H1 (cell line): Measurements from ENCODE around the gene VWCE. TPM values are rescaled to one million over a fixed set of nuclear protein-coding genes. Genes with fewer than 3 reads are reported as not detected.
"Not testable (repeated sequence)": the region's sequence is repeated elsewhere in the genome, so short reads cannot be mapped to it uniquely, and the experiment has no call there.

Experiments used
- CTCF ChIA-PET: fragments of 300-600 bp; sonication (Branson Sonifier 250); formaldehyde crosslinking; loops from one replicate; lab custom pipeline; 2021; ENCODE audit not compliant: partially characterized antibody; lab: Charles Lee
- POLR2A ChIA-PET: fragments of 300-600 bp; sonication (Branson Sonifier 250); formaldehyde crosslinking; loops from one replicate; lab custom pipeline; 2021; ENCODE audit warnings: inconsistent platforms; ENCODE audit not compliant: partially characterized antibody; lab: Charles Lee
- DNase-seq, 2 experiments: peaks; one replicate each; pipeline versions ENCODE4 v3.0.0 to v3.0.0-alpha.2; 2010 to 2022; ENCODE audit warnings: low spot score in 2 of 2, low read depth in 1 of 2, mixed read lengths in 1 of 2
- FAIRE-seq: peaks from 2 replicates; lab custom pipeline; 2011; peaks lifted over from hg19 to GRCh38; lab: Jason Lieb, UNC
- H2AFZ ChIP-seq: 2 replicates; pipeline ENCODE4 v1.8.1; 2012; ENCODE audit warnings: low read length, inconsistent platforms
- H2AK5ac ChIP-seq: 2 replicates; pipeline ENCODE4 v1.6.1; 2013; ENCODE audit warnings: low read depth, low read length
- H2BK120ac ChIP-seq: replicated peaks from 2 replicates; pipeline ENCODE3; 2013; ENCODE audit warnings: low read depth, low read length, inconsistent platforms
- H2BK12ac ChIP-seq: 2 replicates; pipeline ENCODE4 v1.6.1; 2013; ENCODE audit warnings: low read depth, low read length
- H2BK15ac ChIP-seq: 2 replicates; pipeline ENCODE4 v1.6.1; 2013; ENCODE audit warnings: low read length
- H2BK20ac ChIP-seq: 2 replicates; pipeline ENCODE4 v1.6.1; 2013; ENCODE audit warnings: low read length
- H2BK5ac ChIP-seq: 2 replicates; pipeline ENCODE4 v1.6.1; 2013; ENCODE audit warnings: low read depth, low read length
- H3K14ac ChIP-seq: 2 replicates; pipeline ENCODE4 v1.6.1; 2013; ENCODE audit warnings: inconsistent platforms; ENCODE audit not compliant: insufficient read length
- H3K18ac ChIP-seq: 2 replicates; pipeline ENCODE4 v1.6.1; 2013; ENCODE audit warnings: low read length; ENCODE audit errors: extremely low read depth
- H3K23ac ChIP-seq: 2 replicates; pipeline ENCODE4 v1.6.1; 2013; ENCODE audit warnings: inconsistent platforms; ENCODE audit not compliant: insufficient read length
- H3K23me2 ChIP-seq: 2 replicates; pipeline ENCODE4 v1.6.1; 2013; ENCODE audit warnings: low read depth, low read length
- H3K27ac ChIP-seq: 2 replicates; pipeline ENCODE4 v1.6.1; 2011; ENCODE audit warnings: low read depth, low read length, inconsistent platforms
- H3K27me3 ChIP-seq, 4 experiments: replicated peaks in 1 of 4; 1 replicate in 1 of 4; 2 replicates in 3 of 4; pipeline versions ENCODE4 v1.6.1 to v1.8.1; 2011 to 2013; ENCODE audit warnings: low read length in 3 of 4, mild to moderate bottlenecking in 3 of 4, inconsistent platforms in 2 of 4, mixed read lengths in 2 of 4, moderate library complexity in 1 of 4; ENCODE audit not compliant: control insufficient read depth in 3 of 4, insufficient read depth in 3 of 4; ENCODE audit errors: extremely low read depth in 1 of 4
- H3K36me3 ChIP-seq, 4 experiments: 2 replicates each; pipeline versions ENCODE4 v1.6.1 to v1.8.1; 2011 to 2013; ENCODE audit warnings: mild to moderate bottlenecking in 4 of 4, low read length in 3 of 4, moderate library complexity in 2 of 4, control low read depth in 1 of 4, inconsistent platforms in 1 of 4; ENCODE audit not compliant: insufficient read depth in 4 of 4, control insufficient read depth in 2 of 4
- H3K4ac ChIP-seq: replicated peaks from 2 replicates; pipeline ENCODE3; 2013; ENCODE audit warnings: low read length, low read depth, mixed read lengths, inconsistent platforms; ENCODE audit not compliant: insufficient read length
- H3K4me1 ChIP-seq, 4 experiments: replicated peaks in 1 of 4; 1 replicate in 1 of 4; 2 replicates in 3 of 4; pipeline versions ENCODE4 v1.6.1 to v1.8.1; 2011 to 2013; ENCODE audit warnings: low read length in 3 of 4, inconsistent platforms in 2 of 4, mixed read lengths in 1 of 4; ENCODE audit not compliant: insufficient read depth in 4 of 4, control insufficient read depth in 3 of 4
- H3K4me2 ChIP-seq, 2 experiments: 2 replicates each; pipeline versions ENCODE4 v1.6.1 to v1.8.1; 2011 to 2013; ENCODE audit warnings: low read depth in 2 of 2, low read length in 2 of 2, control low read depth in 1 of 2, inconsistent platforms in 1 of 2, mild to moderate bottlenecking in 1 of 2; ENCODE audit not compliant: insufficient read depth in 1 of 2
- H3K4me3 ChIP-seq, 4 experiments: fragments of 200-600, 300-600 bp in 1 of 4; sonication (generic), shearing (Covaris generic), sonication (Bioruptor Twin) in 1 of 4; 2 replicates each; pipeline versions ENCODE4 v1.5.1 to v1.8.1; 2011 to 2016; ENCODE audit warnings: low read length in 4 of 4, low read depth in 3 of 4, control low read depth in 2 of 4, inconsistent platforms in 2 of 4, mild to moderate bottlenecking in 2 of 4, mixed read lengths in 1 of 4, moderate library complexity in 1 of 4; ENCODE audit not compliant: insufficient read depth in 2 of 4; ENCODE audit errors: extremely low read depth in 1 of 4
- H3K56ac ChIP-seq: replicated peaks from 2 replicates; pipeline ENCODE3; 2013; ENCODE audit warnings: low read depth, mild to moderate bottlenecking, mixed read lengths, low read length, inconsistent platforms; ENCODE audit not compliant: insufficient read length
- H3K79me1 ChIP-seq: 2 replicates; pipeline ENCODE4 v1.6.1; 2013; ENCODE audit warnings: low read depth, low read length, control low read depth
- H3K79me2 ChIP-seq, 2 experiments: 2 replicates each; pipeline versions ENCODE4 v1.6.1 to v1.8.1; 2012 to 2013; ENCODE audit warnings: low read length in 2 of 2, mild to moderate bottlenecking in 2 of 2, inconsistent platforms in 1 of 2; ENCODE audit not compliant: insufficient read depth in 2 of 2, control insufficient read depth in 1 of 2
- H3K9ac ChIP-seq, 4 experiments: replicated peaks in 1 of 4; 1 replicate in 1 of 4; 2 replicates in 3 of 4; pipeline versions ENCODE4 v1.6.1 to v1.8.1; 2011 to 2013; ENCODE audit warnings: low read depth in 3 of 4, low read length in 3 of 4, control low read depth in 2 of 4, mild to moderate bottlenecking in 2 of 4, moderate library complexity in 2 of 4, inconsistent platforms in 1 of 4; ENCODE audit errors: extremely low read depth in 1 of 4
- H3K9me3 ChIP-seq, 2 experiments: 2 replicates each; pipeline versions ENCODE4 v1.6.1 to v1.8.1; 2012 to 2013; ENCODE audit warnings: mild to moderate bottlenecking in 2 of 2, moderate library complexity in 2 of 2, control low read depth in 1 of 2, inconsistent platforms in 1 of 2, low read depth in 1 of 2, low read length in 1 of 2, mixed read lengths in 1 of 2; ENCODE audit not compliant: insufficient read depth in 2 of 2
- H4K20me1 ChIP-seq, 2 experiments: replicated peaks in 1 of 2; 2 replicates each; pipeline versions ENCODE3 to v1.8.1; 2011 to 2013; ENCODE audit warnings: inconsistent platforms in 2 of 2, low read length in 2 of 2, mild to moderate bottlenecking in 1 of 2; ENCODE audit not compliant: insufficient read depth in 2 of 2, control insufficient read depth in 1 of 2
- H4K5ac ChIP-seq: 2 replicates; pipeline ENCODE4 v1.6.1; 2013; ENCODE audit warnings: low read length, low read depth, mixed read lengths, inconsistent platforms; ENCODE audit not compliant: insufficient read length
- H4K8ac ChIP-seq: 2 replicates; pipeline ENCODE4 v1.8.0; 2013; ENCODE audit warnings: mild to moderate bottlenecking, moderate library complexity, low read length, inconsistent platforms; ENCODE audit not compliant: insufficient read depth; ENCODE audit errors: extremely low read depth
- H4K91ac ChIP-seq: replicated peaks from 2 replicates; pipeline ENCODE3; 2013; ENCODE audit warnings: low read length, mixed read lengths, inconsistent platforms; ENCODE audit not compliant: insufficient read length
- WGBS, 2 experiments: shearing (Covaris generic) in 1 of 2; methylation state at CpG; one replicate each; pipeline versions ENCODE4 v1.1.6 to v1.1.7; 2013 to 2015; ENCODE audit warnings: low lambda C conversion rate in 2 of 2, mixed read lengths in 2 of 2, inconsistent platforms in 1 of 2, low coverage in 1 of 2, missing lambda C conversion rate in 1 of 2; ENCODE audit not compliant: insufficient replicate concordance in 2 of 2, insufficient coverage in 1 of 2, insufficient read length in 1 of 2; ENCODE audit errors: extremely low coverage in 1 of 2, missing lambda C conversion rate in 1 of 2; 5-methylcytosine and 5-hydroxymethylcytosine counted together
- polyA plus RNA-seq, 7 experiments: library from polyadenylated mRNA; depleted of rRNA in 3 of 7; stranded (reverse) in 5 of 7; unstranded in 2 of 7; fragments of >200 nt in 5 of 7; fragments of 200-250 nt in 2 of 7; gene quantifications; 1 replicate in 5 of 7; 2 replicates in 1 of 7; 4 replicates in 1 of 7; pipeline versions ENCODE4 v1.2.1 to v1.2.3, GENCODE V29; 2011 to 2013; ENCODE audit warnings: missing spikeins in 2 of 7, mixed read lengths in 2 of 7
- total RNA-seq: library from RNA; stranded (reverse); fragmentation: NEBNext Ultra II Directional; extraction: Animal tissue kit (Norgen Biotek cat#: 25700); gene quantifications from 2 replicates; pipeline ENCODE4 v1.2.1, GENCODE V29; 2021

Gene VWCE
- total and polyA plus RNA-seq, 2 of the 8 experiments (the other 6 are each of a cell fraction or from before 2014, with no cell fraction given) = 9.5 to 12.3 TPM

- H3K18ac ChIP-seq, H3K9me3 ChIP-seq, H2BK5ac ChIP-seq, H3K4me3 ChIP-seq, H3K4me1 ChIP-seq, H3K27me3 ChIP-seq, H4K8ac ChIP-seq, H3K36me3 ChIP-seq, H3K79me1 ChIP-seq, H2AK5ac ChIP-seq, H3K27ac ChIP-seq, POLR2A ChIA-PET, DNase-seq, H2BK15ac ChIP-seq, H3K9ac ChIP-seq, H4K5ac ChIP-seq, H3K4ac ChIP-seq, H3K23ac ChIP-seq, H4K20me1 ChIP-seq, FAIRE-seq, CTCF ChIA-PET, H3K79me2 ChIP-seq, H3K56ac ChIP-seq, H2AFZ ChIP-seq, H2BK120ac ChIP-seq, H3K23me2 ChIP-seq, H2BK20ac ChIP-seq, H3K14ac ChIP-seq, H3K4me2 ChIP-seq, H2BK12ac ChIP-seq, H4K91ac ChIP-seq: not testable (repeated sequence)
- WGBS, 2 experiments = no CpG with 5 or more reads among the region's 3 CpGs
Measured at GRCh38 chr11:61213711-61214324, 81.3 kb downstream of the VWCE start.

- whole genome bisulfite sequencing, 2 experiments = no CpG with 5 or more reads among the region's 15 CpGs
Measured at GRCh38 chr11:61212202-61212601, 82.9 kb downstream of the VWCE start.

More at GRCh38 chr11:61212202-61212601, 82.9 kb downstream of the VWCE start:
- H3K23ac ChIP-seq, H3K4me2 ChIP-seq, H2BK5ac ChIP-seq, FAIRE-seq, H2BK15ac ChIP-seq, CTCF ChIA-PET, H3K4me3 ChIP-seq, H4K91ac ChIP-seq, H3K56ac ChIP-seq, H3K36me3 ChIP-seq, H3K23me2 ChIP-seq, H3K9ac ChIP-seq, H3K4me1 ChIP-seq, H3K18ac ChIP-seq, H4K5ac ChIP-seq, H2BK12ac ChIP-seq, H3K27ac ChIP-seq, H3K79me2 ChIP-seq, H3K4ac ChIP-seq, DNase-seq, H2AK5ac ChIP-seq, H4K20me1 ChIP-seq, H3K79me1 ChIP-seq, H3K14ac ChIP-seq, H4K8ac ChIP-seq, H3K9me3 ChIP-seq, H2BK20ac ChIP-seq, H2BK120ac ChIP-seq, H3K27me3 ChIP-seq, POLR2A ChIA-PET, H2AFZ ChIP-seq: not testable (repeated sequence)
